Amniotic epithelial cell (primary cell): ENCODE data around the gene FOXK2.

ENCODE experiments used
- DNase-seq: peaks from one replicate; pipeline ENCODE4 v3.0.0-alpha.2; 2010; ENCODE audit warnings: low read depth

FOXK2 gene

DNA sequence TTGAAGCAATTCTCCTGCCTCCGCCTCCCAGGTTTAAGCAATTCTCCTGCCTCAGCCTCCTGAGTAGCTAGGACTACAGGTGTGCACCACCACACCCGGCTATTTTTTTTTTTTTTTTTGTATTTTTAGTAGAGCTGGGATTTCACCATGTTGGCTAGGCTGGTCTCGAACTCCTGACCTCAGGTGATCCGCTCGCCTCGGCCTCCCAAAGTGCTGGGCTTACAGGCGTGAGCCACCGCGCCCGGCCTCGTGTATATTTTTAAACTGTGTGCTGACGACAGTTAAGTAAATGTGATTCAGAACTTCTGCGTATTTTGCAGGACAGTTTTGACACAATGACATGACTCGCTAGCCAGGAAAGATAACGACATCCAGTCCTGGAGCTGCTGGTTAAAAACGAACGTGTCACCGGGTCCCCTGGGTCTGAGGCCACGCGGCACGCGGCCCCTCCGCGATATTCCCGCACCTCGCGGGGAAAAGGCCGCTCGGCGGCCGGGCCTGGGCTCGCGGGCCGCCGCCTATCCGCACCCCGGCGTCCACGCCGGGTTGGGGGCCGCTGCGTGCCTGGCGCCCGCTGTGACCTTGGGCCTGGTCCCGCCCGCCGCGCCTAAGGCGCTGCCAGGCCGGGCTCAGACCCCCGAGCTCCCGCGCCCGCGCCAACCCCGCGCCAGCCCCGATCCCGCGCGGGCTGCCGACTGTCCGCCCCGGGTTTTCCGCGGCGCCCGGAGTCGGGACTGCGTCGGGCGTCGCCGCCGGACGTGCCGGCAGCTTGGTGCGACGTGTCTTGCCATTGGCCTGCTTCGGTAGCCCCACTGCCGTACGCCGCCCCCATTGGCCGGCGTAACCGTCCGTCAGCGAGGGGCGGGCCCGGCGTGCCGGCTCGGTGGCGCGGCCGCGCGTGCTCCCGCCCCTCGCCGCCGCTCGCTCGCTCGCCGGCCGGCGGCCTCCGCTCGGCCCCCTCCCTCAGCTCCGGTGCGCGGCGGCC, at the start of gene FOXK2:
TSS of gene FOXK2 (plus strand) at position 907 of the 985 bp plus-strand sequence. CDS start 157 bp downstream, outside the sequence.
- peak; percentile 94 for DNase-seq

- DNase-seq, result no peak
Observed at GRCh38 chr17:82470065-82470464, 49.5 kb upstream of the FOXK2 start.

GRCh38 chr17:82474223-82475010, 45.1 kb upstream of the FOXK2 start:
- DNase-seq, result no peak

GRCh38 chr17:82475458-82475857, 44.1 kb upstream of the FOXK2 start:
- no peak for DNase-seq

- DNase-seq, result no peak
Observed at GRCh38 chr17:82477934-82478333, 41.6 kb upstream of the FOXK2 start.

DNA sequence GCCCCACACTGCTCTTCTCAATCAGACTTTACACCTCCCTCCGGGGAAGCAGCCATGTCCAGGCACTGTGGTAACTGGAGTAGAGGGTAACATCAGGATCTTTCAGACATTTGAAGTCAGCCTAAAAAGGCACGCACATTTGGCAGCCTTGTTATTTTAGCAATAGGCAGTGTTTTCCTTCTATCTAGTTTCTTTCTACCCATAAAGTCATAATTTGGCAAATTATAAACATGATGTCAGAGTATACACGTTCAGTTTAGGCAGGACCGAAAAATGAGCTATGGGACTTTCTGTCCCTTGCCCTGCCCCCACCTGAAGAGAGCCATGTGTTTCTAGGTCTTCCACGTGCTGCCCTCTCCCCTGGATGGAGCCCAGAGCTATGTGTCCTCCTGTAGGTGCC, 39.9 kb upstream of the FOXK2 start:
- DNase-seq, result no peak

DNA sequence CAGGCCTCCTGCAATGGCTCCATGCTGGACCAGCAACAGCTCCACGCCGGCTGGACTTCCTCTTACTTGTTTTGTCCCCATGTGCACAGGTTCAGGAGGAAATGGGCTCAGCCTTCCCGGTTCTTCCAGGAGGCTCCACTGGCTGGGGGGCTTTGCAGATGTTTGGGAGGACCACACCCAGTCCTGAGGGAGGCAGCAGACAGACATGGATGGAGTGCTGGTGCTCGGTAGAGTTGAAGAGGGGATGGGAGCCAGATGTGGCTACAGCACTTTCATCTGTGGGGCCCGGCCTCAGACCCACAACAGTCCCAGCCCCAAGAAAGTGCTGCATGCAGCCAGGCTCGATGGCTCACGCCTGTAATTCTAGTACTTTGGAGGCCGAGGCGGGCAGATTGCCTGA, 39.2 kb upstream of the FOXK2 start:
- DNase-seq, result no peak

GRCh38 chr17:82483204-82483660, 36.3 kb upstream of the FOXK2 start:
- no peak for DNase-seq

DNA sequence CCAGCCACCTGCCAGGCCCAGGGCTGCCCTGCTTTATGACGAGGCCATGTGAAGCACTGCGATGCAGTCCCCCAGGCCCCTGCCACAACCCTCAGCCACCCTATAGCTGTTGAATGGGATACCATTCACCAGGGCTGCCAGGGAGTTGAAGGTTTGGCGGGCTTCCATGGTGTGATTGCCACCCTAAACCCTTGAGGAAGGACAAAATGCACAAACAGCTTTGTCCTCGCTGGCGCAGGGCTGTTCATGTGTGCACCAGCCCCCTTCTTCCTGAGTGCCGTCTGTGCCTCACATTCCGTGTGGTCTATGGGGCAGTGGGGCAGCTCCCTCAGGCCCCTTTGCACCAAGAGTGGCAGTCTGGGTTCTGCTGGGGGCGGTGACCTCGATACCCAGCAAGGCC, 35.7 kb upstream of the FOXK2 start:
- DNase-seq, result no peak

DNA sequence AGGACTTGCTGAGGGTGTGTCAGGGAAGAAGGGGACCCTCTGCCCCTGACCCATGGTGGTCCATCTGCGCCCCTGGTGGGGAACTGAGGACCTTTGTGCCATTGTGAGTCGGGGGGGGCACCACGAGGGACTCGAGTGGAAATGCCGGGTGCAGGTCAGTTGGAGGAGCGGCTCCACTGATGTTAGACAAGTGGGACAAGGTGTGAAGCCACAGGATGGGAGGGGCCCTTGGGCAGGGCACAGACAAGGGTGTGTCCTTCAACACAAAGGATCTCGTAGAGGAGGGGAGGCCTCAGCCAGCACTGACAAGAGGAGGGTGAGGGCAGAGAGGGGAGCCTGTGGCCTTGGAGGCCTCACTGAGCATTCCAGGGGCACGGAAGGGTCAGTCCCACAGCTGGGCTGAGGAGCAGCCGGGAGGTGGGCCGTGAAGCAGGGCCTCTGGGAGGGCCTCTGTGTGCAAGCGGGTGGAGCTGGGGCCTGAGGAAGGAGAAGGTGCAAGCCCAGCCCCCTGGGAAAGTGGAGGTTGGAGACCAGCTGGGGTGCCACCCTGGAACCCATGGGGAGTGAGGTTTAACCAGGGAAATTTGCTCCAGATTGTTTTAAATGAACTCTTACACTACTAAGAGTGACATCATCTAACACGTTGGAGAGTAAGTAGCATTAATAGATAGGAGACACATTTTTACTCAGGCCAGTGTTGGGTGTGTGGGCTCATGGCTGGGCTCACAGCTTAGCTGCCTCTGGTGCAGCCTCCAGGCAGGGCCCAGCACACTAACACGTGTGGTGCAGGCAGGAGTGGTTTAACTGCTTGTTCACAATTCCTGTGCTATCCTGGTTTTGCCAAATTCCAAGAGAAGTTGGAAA, 33.1 kb upstream of the FOXK2 start:
- DNase-seq, result no peak

- no peak for DNase-seq
Observed at GRCh38 chr17:82487910-82488309, 31.6 kb upstream of the FOXK2 start.

- DNase-seq, result peak; percentile 48
Observed at GRCh38 chr17:82489117-82489516, 30.4 kb upstream of the FOXK2 start.

DNA sequence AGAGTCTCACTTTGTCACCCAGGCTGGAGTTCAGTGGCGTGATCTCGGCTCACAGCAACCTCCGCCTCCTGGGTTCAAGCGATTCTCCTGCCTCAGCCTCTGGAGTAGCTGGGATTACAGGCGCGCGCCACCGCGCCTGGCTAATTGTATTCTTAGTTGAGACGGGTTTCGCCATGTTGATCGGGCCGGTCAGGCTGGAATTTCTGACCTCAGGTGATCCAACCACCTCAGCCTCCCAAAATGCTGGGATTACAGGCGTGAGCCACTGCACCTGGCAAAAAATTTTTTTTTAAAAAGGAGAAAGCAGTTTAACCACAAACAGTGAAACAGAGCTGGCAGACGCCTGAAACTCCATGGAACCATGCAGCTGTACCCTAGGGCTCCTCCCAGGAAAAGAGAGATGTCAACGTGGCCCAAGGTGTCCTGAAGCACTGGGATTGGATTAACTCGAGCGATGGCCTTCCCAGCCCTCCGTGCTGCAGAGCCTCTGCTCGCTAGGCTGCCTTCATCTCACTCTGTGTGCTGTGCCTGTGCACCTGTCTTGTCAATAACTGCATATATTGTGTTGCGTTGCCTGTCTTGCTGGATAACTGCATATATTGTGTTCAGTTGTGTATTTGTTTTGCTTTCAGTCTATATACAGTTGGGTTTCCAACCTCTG, 29.6 kb upstream of the FOXK2 start:
- no peak for DNase-seq

DNA sequence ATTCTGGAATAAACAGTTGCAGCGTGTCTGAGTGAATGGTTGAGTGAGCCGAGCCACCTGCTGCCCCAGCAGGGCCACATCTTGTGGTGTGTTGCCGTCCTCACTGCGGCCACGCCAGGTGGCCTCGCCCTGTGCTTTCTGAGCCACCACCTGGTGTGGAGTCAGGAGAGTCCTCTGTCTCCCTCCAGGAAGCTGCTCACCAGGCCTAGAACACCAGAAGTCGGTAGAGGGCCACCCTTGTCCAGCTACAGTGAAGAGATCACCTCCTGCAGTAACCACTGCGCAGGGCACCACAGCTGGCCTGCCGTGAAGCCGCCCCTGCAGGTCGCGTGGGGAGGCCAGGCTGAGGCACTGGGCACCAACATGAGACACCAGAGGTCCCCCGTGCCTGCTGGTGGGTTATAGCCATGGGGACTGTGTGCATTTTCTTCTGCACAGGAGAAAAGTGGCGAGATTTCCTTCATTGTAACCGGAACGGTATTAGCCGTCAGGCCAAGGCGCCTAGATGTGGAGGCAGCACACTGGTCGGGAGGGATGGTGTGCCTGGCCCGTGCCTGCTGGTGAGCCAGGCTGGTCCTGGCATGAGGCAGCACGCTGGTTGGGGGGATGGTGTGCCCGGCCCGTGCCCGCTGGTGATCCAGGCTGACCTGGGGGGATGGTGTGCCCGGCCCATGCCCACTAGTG, 28.9 kb upstream of the FOXK2 start:
- no peak for DNase-seq

DNA sequence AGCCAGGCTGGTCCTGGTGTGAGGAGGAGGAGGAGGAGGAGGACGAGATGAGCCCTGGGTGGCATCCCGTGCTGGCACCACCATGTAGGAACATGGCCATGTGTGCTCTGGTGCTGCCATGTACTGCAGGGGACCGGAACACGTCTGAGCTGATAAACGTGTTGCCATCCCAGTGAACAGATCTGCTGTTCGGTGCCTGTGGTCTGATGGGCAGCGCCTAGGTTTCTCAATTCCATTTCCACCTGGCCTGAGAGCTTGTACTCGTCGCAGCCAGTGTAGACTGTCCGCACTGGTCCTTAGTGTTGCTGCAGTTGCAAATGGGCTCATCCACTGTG, 28.4 kb upstream of the FOXK2 start:
- DNase-seq, result no peak

GRCh38 chr17:82491533-82491932, 28.0 kb upstream of the FOXK2 start:
- DNase-seq, result no peak

DNA sequence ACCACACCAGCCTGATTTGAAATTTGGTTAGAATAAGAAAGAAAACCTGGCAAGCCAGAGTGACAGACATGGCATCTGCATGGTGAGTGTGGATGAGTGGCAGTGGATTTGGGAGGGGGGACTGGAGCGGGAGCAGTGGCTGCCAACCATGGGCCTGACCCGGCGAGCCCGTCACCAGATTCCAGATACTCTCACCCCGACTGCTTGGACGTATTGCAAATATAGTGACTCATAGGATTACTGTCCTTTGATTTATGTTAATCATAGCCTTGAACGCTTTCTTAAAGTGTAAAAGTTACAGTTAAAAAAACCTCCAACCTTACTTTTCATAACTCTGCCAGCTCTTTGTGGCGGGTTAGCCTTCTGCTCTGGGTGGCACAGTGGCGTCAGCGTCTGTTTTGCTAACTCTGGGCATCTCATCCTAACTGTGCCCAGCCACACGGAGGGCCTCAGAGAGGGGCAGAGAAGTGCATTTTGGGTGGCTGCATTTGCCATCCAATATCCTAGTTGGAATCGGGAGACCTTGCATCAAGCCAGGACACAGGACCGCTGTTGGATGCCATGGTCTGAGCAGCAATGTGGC, 26.8 kb upstream of the FOXK2 start:
- peak; percentile 79 for DNase-seq

DNA sequence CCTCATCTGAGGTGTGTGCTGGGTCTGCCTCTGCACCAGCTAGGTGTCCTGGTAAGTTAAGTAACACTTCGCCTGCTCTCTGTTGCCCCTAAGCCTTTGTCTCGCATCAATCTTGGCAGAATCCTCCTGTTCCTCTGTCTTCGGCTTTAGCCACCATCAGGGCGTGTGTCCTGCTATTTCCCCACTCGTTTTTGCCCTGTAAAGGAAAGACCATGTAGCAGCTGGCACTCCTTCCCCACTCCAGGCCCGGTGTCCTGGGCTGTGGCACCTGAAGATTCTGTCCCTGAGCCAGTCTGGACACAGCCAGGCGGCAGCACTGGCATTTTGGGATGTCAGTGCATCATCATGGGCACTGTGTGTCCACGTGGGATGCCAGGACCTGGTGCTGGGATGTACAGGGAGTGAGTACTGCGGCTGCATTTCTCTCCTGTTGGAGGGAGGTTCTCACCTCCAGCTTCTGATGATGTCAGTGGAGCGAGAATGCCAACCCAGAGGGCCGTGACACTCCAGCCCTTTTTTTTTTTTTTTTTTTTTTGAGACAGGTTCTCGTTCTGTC, 26.2 kb upstream of the FOXK2 start:
- no peak for DNase-seq

- peak; percentile 94 for DNase-seq
Observed at GRCh38 chr17:82494236-82495055, 25.1 kb upstream of the FOXK2 start.
